GM12878 (cell line): ENCODE measurements around the gene ZNF583. TPM values are rescaled to one million over a fixed set of nuclear protein-coding genes. Genes with fewer than 3 reads are reported as not detected.
A peak's percentile ranks its signal among the peaks of the same experiment; 100 is the strongest.

Experiments
- ATAC-seq: fragments of 200-7000 bp; cut with Tn5 transposase; 3 replicates; pipeline ENCODE4 v1.9.1; 2020; ENCODE audit warnings: mild to moderate bottlenecking, moderate library complexity
- BruUV-seq: library from RNA; stranded (reverse); fragments of 400-500 nt; replicated peaks from 2 replicates; lab custom pipeline; 2021; lab: Mats Ljungman, UMichigan
- CTCF ChIA-PET: fragments of 300-600 bp; sonication (Branson Sonifier 250); formaldehyde crosslinking; extraction: SDS; loops from one replicate; lab custom pipeline; 2021; ENCODE audit warnings: inconsistent platforms; lab: Yijun Ruan, JAX
- POLR2A ChIA-PET: fragments of 350-600 bp; formaldehyde crosslinking; extraction: SDS; loops from one replicate; lab custom pipeline; 2021; ENCODE audit warnings: inconsistent platforms; lab: Charles Lee
- RAD21 ChIA-PET: fragments of 300-600 bp; sonication (Branson Sonifier 250); formaldehyde crosslinking; loops from one replicate; lab custom pipeline; 2023; ENCODE audit warnings: antibody characterized with exemption; ENCODE audit not compliant: unreplicated experiment; lab: Charles Lee
- SMC1A ChIA-PET: fragments of 300-600 bp; sonication (Branson Sonifier 250); formaldehyde crosslinking; loops from one replicate; lab custom pipeline; 2023; ENCODE audit not compliant: unreplicated experiment, uncharacterized antibody; lab: Charles Lee
- DNase-seq: peaks from one replicate; pipeline ENCODE4 v3.0.0-alpha.2; 2011; ENCODE audit warnings: low read depth, low spot score
- FAIRE-seq: peaks from 3 replicates; lab custom pipeline; 2011; peaks lifted over from hg19 to GRCh38; lab: Jason Lieb, UNC
- H2AFZ ChIP-seq: 2 replicates; pipeline ENCODE4 v1.6.0; 2011; ENCODE audit warnings: low read depth, low read length, control low read depth; ENCODE audit not compliant: control insufficient read depth
- H3K27ac ChIP-seq: 2 replicates; pipeline ENCODE4 v1.5.1; 2011; ENCODE audit warnings: control low read depth; ENCODE audit not compliant: control insufficient read depth, insufficient read depth
- H3K27me3 ChIP-seq, 2 experiments: replicated peaks in 1 of 2; 2 replicates each; pipeline versions ENCODE4 v1.6.0 to v1.6.1; 2011; ENCODE audit warnings: low read length in 1 of 2; ENCODE audit not compliant: control insufficient read depth in 2 of 2, insufficient read depth in 2 of 2
- H3K36me3 ChIP-seq, 2 experiments: 2 replicates each; pipeline ENCODE4 v1.5.1; 2011; ENCODE audit warnings: low read length in 1 of 2; ENCODE audit not compliant: control insufficient read depth in 2 of 2, insufficient read depth in 2 of 2
- H3K4me1 ChIP-seq: 2 replicates; pipeline ENCODE4 v1.6.1; 2011; ENCODE audit warnings: mild to moderate bottlenecking, low read length, moderate library complexity, mixed read lengths; ENCODE audit not compliant: control insufficient read depth, insufficient read depth
- H3K4me2 ChIP-seq: 2 replicates; pipeline ENCODE4 v1.6.0; 2011; ENCODE audit warnings: control low read depth; ENCODE audit not compliant: control insufficient read depth, insufficient read depth
- H3K4me3 ChIP-seq: fragments of 200-600 bp; sonication (generic); 2 replicates; pipeline ENCODE4 v1.5.1; 2016
- H3K79me2 ChIP-seq: 2 replicates; pipeline ENCODE4 v1.6.0; 2011; ENCODE audit warnings: low read length; ENCODE audit not compliant: control insufficient read depth, insufficient read depth
- H3K9ac ChIP-seq: 2 replicates; pipeline ENCODE4 v1.8.0; 2011; ENCODE audit warnings: low read length, control low read depth, mixed read lengths; ENCODE audit not compliant: control insufficient read depth, insufficient read depth
- H3K9me3 ChIP-seq: replicated peaks from 3 replicates; pipeline ENCODE4 v1.5.1; 2011; ENCODE audit warnings: mild to moderate bottlenecking, low read length; ENCODE audit not compliant: control insufficient read depth, insufficient read depth
- H4K20me1 ChIP-seq: 2 replicates; pipeline ENCODE4 v1.6.0; 2011; ENCODE audit not compliant: control insufficient read depth, insufficient read depth
- BHLHE40 ChIP-seq, 2 experiments: fragments of 450-650 bp in 1 of 2; IDR thresholded peaks; 2 replicates each; pipeline ENCODE4 v1.6.1; 2011 to 2017; ENCODE audit warnings: low read depth in 2 of 2, borderline replicate concordance in 1 of 2, improper control_type of control experiment in 1 of 2, low read length in 1 of 2, mild to moderate bottlenecking in 1 of 2
- KAT2A ChIP-seq: conservative IDR thresholded peaks from 2 replicates; pipeline ENCODE4 v1.6.1; 2011; ENCODE audit warnings: low read depth, low read length; ENCODE audit not compliant: control insufficient read depth
- MTA2 ChIP-seq: fragments of 450-650 bp; IDR thresholded peaks from 2 replicates; pipeline ENCODE4 v1.6.1; 2016; ENCODE audit warnings: low read depth, mild to moderate bottlenecking, moderate library complexity
- NR2C2 ChIP-seq: IDR thresholded peaks from 2 replicates; pipeline ENCODE4 v1.6.1; 2011; ENCODE audit warnings: borderline replicate concordance, low read depth; ENCODE audit not compliant: control insufficient read depth, insufficient read length
- PAX5 ChIP-seq: IDR thresholded peaks from 2 replicates; pipeline ENCODE4 v1.6.1; 2011; ENCODE audit warnings: low read depth, low read length, borderline replicate concordance
- REST ChIP-seq: IDR thresholded peaks from 2 replicates; pipeline ENCODE4 v1.6.1; 2012; ENCODE audit warnings: mild to moderate bottlenecking, low read depth, low read length
- SREBF2 ChIP-seq: IDR thresholded peaks from 2 replicates; pipeline ENCODE4 v1.6.1; 2012; ENCODE audit warnings: mild to moderate bottlenecking, low read length
- ZZZ3 ChIP-seq: IDR thresholded peaks from 2 replicates; pipeline ENCODE4 v1.6.1; 2011; ENCODE audit warnings: low read depth; ENCODE audit not compliant: control insufficient read depth, insufficient read length
- WGBS: methylation state at CpG from one replicate; pipeline ENCODE4 v1.1.6; 2016; ENCODE audit warnings: low lambda C conversion rate; ENCODE audit not compliant: insufficient replicate concordance, insufficient coverage; ENCODE audit errors: missing lambda C conversion rate; 5-methylcytosine and 5-hydroxymethylcytosine counted together
- in situ Hi-C: fragments of 300-500 bp; cut with MboI; formaldehyde crosslinking; loops from 9 replicates; pipeline ENCODE4 v1.14.3; 2018; ENCODE audit warnings: mixed read lengths
- intact Hi-C: fragments of 100-400 bp; cut with micrococcal nuclease; formaldehyde crosslinking; loops from one replicate; pipeline ENCODE4 v1.14.2; 2022; ENCODE audit not compliant: unreplicated experiment
- polyA plus RNA-seq, 11 experiments: library from polyadenylated mRNA; depleted of rRNA in 4 of 11; unstranded in 6 of 11; stranded (reverse) in 5 of 11; fragments of >200 nt; fragmentation: Nextera tagmentation in 4 of 11; fragmentation: Illumina TruSeq in 1 of 11; extraction: Ambion mirVana in 4 of 11; extraction: Trizol in 1 of 11; gene quantifications; 1 replicate in 1 of 11; 2 replicates in 10 of 11; pipeline versions ENCODE4 v1.2.1 to v1.2.3, GENCODE V29; 2011 to 2016; ENCODE audit warnings: inconsistent platforms in 2 of 11, missing spikeins in 2 of 11, low read depth in 1 of 11
- total RNA-seq, 4 experiments: library from RNA; depleted of rRNA in 3 of 4; stranded (reverse); fragments of >200 nt in 3 of 4; fragmentation: Illumina TruSeq in 1 of 4; extraction: Trizol in 1 of 4; gene quantifications; 2 replicates each; pipeline versions ENCODE4 v1.2.1 to v1.2.3, GENCODE V29; 2013 to 2021
- TF ChIP-seq, protein P1 (sequence below): IDR thresholded peaks from 2 replicates; pipeline ENCODE4 v1.6.1; 2012; ENCODE audit warnings: low read depth, low read length, improper control_type of control experiment
- TF ChIP-seq, protein P2 (sequence below): fragments of 150-350 bp; IDR thresholded peaks from 2 replicates; pipeline ENCODE4 v1.6.1; 2016; ENCODE audit warnings: low read depth, low read length
- TF ChIP-seq, protein P3 (sequence below): fragments of 450-650 bp; IDR thresholded peaks from 2 replicates; pipeline ENCODE4 v1.6.1; 2017; ENCODE audit warnings: antibody characterized with exemption, mild to moderate bottlenecking, moderate library complexity

Gene ZNF583
- total and polyA plus RNA-seq, 10 of the 15 experiments (the other 5 are each of a cell fraction or from before 2014, with no cell fraction given) = 0.40 to 3.1 (median 1.4) TPM

DNA sequence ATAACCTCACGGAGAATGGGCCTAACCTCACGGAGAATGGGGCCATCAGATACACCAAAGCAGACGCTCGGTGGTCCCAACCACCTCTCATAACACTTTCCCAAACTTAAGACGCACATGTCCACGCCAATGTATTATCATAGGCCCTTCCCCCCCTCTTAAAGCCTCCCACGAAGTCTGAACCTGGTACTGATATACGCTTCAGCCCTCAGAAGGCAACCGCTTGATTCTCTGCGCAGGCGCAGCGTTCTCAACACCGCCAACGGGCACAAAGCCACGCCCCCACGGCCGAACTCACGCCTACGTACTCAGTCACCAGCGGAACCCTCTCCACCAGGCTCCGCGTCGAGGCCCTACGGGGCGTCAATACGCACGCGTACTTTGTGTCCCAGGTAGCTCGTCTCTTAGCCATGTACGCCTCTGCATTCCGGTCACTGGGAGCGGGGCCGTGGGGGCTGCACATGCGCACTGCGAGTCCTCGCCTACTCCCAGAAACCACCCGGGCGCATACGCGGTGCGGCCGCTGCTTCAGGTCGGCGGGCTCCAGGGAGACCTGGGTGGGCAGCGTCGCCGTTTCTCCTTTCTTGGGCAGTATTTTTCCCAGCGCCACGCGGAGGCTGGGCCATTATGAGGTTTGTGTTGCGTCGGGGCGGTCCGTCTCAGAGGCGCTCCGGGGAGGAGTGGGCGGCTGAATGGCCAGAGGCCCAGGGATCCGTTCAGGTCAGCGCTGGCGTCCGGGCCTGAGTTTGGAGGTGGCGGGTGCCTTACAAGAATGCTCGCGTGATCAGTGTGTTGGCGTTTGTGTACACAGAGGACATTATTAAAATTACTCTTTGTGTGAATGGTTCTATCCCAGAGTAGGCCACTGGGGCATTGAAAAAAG is 36.1 kb upstream of the ZNF583 start:
- ChIA-PET POLR2A (no interaction called here), RAD21 (no interaction called here), CTCF (interaction anchor here (1.3 to 3.0 kb wide), 2 partner anchors 20 to 302 kb away, joined by 3 to 18 read pairs; no protein-coding TSS in a partner anchor), SMC1A (interaction anchor here (1.0 to 1.6 kb wide), 2 partner anchors 36 to 117 kb away, joined by 3 to 4 read pairs; partner anchors contain the start of gene ZNF583)
- H3K36me3 ChIP-seq = no peaks in the 10 kb centered on the region
- ATAC-seq (peak; percentile 90), FAIRE-seq (no peak), DNase-seq (peak; percentile 40)
- H3K9ac ChIP-seq = peak overlapping the region; percentile 57
- H3K27me3 ChIP-seq = no peaks in the 10 kb centered on the region
- intact Hi-C loops = no loop called here
- peak overlapping the region; percentile 76 for H3K4me3 ChIP-seq
- in situ Hi-C loops = no loop called here
- no peak overlapping the region for H3K27ac ChIP-seq
- H3K79me2 ChIP-seq = no peaks in the 10 kb centered on the region; the same call in 1 of the 2 replicates
- H3K4me2 ChIP-seq = peak overlapping the region; percentile 31
- H3K4me1 ChIP-seq = no peaks in the 10 kb centered on the region
- no peaks in the 10 kb centered on the region for H4K20me1 ChIP-seq
- no TSS peak for BruUV-seq
- 16% methylated on average over 63 of the region's 65 CpGs for WGBS
- H3K9me3 ChIP-seq = peaks cover 5% of the 10 kb centered on the region
- peak overlapping the region; percentile 73 for H2AFZ ChIP-seq
- TF ChIP-seq, protein P1, sequence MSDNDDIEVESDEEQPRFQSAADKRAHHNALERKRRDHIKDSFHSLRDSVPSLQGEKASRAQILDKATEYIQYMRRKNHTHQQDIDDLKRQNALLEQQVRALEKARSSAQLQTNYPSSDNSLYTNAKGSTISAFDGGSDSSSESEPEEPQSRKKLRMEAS = no peak
- peak; percentile 28; the same call in 1 of the 2 replicates for TF ChIP-seq PAX5
- no peak for TF ChIP-seq NR2C2
- TF ChIP-seq, protein P2, sequence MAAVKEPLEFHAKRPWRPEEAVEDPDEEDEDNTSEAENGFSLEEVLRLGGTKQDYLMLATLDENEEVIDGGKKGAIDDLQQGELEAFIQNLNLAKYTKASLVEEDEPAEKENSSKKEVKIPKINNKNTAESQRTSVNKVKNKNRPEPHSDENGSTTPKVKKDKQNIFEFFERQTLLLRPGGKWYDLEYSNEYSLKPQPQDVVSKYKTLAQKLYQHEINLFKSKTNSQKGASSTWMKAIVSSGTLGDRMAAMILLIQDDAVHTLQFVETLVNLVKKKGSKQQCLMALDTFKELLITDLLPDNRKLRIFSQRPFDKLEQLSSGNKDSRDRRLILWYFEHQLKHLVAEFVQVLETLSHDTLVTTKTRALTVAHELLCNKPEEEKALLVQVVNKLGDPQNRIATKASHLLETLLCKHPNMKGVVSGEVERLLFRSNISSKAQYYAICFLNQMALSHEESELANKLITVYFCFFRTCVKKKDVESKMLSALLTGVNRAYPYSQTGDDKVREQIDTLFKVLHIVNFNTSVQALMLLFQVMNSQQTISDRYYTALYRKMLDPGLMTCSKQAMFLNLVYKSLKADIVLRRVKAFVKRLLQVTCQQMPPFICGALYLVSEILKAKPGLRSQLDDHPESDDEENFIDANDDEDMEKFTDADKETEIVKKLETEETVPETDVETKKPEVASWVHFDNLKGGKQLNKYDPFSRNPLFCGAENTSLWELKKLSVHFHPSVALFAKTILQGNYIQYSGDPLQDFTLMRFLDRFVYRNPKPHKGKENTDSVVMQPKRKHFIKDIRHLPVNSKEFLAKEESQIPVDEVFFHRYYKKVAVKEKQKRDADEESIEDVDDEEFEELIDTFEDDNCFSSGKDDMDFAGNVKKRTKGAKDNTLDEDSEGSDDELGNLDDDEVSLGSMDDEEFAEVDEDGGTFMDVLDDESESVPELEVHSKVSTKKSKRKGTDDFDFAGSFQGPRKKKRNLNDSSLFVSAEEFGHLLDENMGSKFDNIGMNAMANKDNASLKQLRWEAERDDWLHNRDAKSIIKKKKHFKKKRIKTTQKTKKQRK = no peak
- TF ChIP-seq BHLHE40 (IDR thresholded peaks at IDR 0.05; ENCODE audit: borderline replicate concordance in 1 of 2, low read depth in 2 of 2, low read length in 1 of 2) = no peak
- no peak for TF ChIP-seq ZZZ3
- no peak for TF ChIP-seq REST
- no peak for TF ChIP-seq KAT2A
- TF ChIP-seq MTA2 = no peak
- TF ChIP-seq SREBF2 = no peak
- TF ChIP-seq, protein P3, sequence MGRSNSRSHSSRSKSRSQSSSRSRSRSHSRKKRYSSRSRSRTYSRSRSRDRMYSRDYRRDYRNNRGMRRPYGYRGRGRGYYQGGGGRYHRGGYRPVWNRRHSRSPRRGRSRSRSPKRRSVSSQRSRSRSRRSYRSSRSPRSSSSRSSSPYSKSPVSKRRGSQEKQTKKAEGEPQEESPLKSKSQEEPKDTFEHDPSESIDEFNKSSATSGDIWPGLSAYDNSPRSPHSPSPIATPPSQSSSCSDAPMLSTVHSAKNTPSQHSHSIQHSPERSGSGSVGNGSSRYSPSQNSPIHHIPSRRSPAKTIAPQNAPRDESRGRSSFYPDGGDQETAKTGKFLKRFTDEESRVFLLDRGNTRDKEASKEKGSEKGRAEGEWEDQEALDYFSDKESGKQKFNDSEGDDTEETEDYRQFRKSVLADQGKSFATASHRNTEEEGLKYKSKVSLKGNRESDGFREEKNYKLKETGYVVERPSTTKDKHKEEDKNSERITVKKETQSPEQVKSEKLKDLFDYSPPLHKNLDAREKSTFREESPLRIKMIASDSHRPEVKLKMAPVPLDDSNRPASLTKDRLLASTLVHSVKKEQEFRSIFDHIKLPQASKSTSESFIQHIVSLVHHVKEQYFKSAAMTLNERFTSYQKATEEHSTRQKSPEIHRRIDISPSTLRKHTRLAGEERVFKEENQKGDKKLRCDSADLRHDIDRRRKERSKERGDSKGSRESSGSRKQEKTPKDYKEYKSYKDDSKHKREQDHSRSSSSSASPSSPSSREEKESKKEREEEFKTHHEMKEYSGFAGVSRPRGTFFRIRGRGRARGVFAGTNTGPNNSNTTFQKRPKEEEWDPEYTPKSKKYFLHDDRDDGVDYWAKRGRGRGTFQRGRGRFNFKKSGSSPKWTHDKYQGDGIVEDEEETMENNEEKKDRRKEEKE = no peak
